NCI-H345 treated with DMSO at 0.1 percent for 48 hours (cell line): ENCODE data around the gene HID1.
"Not testable (repeated sequence)": the region's sequence is repeated elsewhere in the genome, so short reads cannot be mapped to it uniquely, and the experiment has no call there.

Experiments
- DNase-seq: peaks from one replicate; lab custom pipeline; 2025; ENCODE audit not compliant: unreplicated experiment; lab: John Stamatoyannopoulos, UW

Gene HID1

GRCh38 chr17:74972107-74972972 is at the start of gene HID1:
Gene HID1, minus strand, starts transcription at chr17:74972759. Its CDS starts 103 bp downstream, at chr17:74972656.
- peak; percentile 62 for DNase-seq

- DNase-seq, result no peak
Observed at GRCh38 chr17:75020331-75021110, 48.0 kb upstream of the HID1 start.

- DNase-seq, result no peak
Observed at GRCh38 chr17:75019710-75020109, 47.2 kb upstream of the HID1 start.

- DNase-seq, result no peak
Observed at GRCh38 chr17:75019146-75019545, 46.6 kb upstream of the HID1 start.

- no peak for DNase-seq
Observed at GRCh38 chr17:75013092-75013559, 40.6 kb upstream of the HID1 start.

GRCh38 chr17:75012346-75013091 is 40.0 kb upstream of the HID1 start, which contains the start of gene MRPL58:
Gene MRPL58, plus strand, starts transcription at chr17:75012670. Its CDS starts 17 bp downstream, at chr17:75012687.
- peak; percentile 84 for DNase-seq

GRCh38 chr17:75012096-75012345 is 39.5 kb upstream of the HID1 start:
- no peak for DNase-seq

- DNase-seq, result no peak
Observed at GRCh38 chr17:75011401-75012095, 39.0 kb upstream of the HID1 start.

- no peak for DNase-seq
Observed at GRCh38 chr17:75010683-75011400, 38.3 kb upstream of the HID1 start.

GRCh38 chr17:75009139-75009724 is 36.7 kb upstream of the HID1 start:
- DNase-seq, result no peak

GRCh38 chr17:75008373-75008772 is 35.8 kb upstream of the HID1 start:
- DNase-seq, result peak; percentile 6

- no peak for DNase-seq
Observed at GRCh38 chr17:75006653-75007052, 34.1 kb upstream of the HID1 start.

- DNase-seq, result not testable (repeated sequence)
Observed at GRCh38 chr17:75006084-75006483, 33.5 kb upstream of the HID1 start.

- no peak for DNase-seq
Observed at GRCh38 chr17:75005291-75005690, 32.7 kb upstream of the HID1 start.

GRCh38 chr17:75004371-75004770 is 31.8 kb upstream of the HID1 start:
- DNase-seq, result no peak

- DNase-seq, result no peak
Observed at GRCh38 chr17:75003957-75004355, 31.4 kb upstream of the HID1 start.

GRCh38 chr17:75003070-75003956 is 30.8 kb upstream of the HID1 start:
- no peak for DNase-seq

GRCh38 chr17:75001915-75002843 is 29.6 kb upstream of the HID1 start:
- DNase-seq, result no peak
